Right lobe of liver (tissue), 4 donors: ENCODE results near the gene CEP164.

ENCODE experiments used
- POLR2A ChIP-seq: fragments of 450-650 bp; IDR thresholded peaks from one replicate; pipeline ENCODE4 v1.6.1; 2017; ENCODE audit warnings: antibody characterized with exemption, mild to moderate bottlenecking
- TF ChIP-seq, protein P1 (sequence below), 4 donors: fragments of 200-600 bp in 3 of 4; fragments of 450-650 bp in 1 of 4; IDR thresholded peaks; one replicate each; pipeline versions ENCODE4 v1.5.1 to v1.8.0; 2016 to 2022; ENCODE audit warnings: antibody characterized with exemption in 4 of 4, mild to moderate bottlenecking in 2 of 4
- donor health status: DM: no; HTN: no; CAD: no.
- donor health status: DM: no; HTN: no; CAD: no.
- donor health status: DM: no; HTN: yes; CAD: no.

DNA sequence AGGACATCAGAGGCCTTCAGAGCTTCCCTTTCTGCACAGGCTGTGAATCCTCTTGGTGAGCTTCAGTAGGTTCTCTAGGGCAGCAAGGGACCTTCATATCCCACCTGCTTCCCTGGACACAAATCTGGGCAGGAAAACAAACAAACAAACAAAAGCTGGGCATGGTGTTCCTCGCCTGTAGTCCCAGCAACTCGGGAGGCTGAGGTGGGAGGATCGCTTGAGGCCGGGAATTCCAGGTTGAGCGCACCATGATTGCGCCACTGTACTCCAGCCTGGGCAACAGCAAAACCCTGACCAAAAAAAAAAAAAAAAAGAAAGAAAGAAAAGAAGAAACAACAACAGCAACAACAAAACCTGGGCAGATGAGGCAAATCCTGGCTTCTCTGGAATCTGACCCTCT lies 92.9 kb downstream of the CEP164 start:
- TF ChIP-seq, protein P1, sequence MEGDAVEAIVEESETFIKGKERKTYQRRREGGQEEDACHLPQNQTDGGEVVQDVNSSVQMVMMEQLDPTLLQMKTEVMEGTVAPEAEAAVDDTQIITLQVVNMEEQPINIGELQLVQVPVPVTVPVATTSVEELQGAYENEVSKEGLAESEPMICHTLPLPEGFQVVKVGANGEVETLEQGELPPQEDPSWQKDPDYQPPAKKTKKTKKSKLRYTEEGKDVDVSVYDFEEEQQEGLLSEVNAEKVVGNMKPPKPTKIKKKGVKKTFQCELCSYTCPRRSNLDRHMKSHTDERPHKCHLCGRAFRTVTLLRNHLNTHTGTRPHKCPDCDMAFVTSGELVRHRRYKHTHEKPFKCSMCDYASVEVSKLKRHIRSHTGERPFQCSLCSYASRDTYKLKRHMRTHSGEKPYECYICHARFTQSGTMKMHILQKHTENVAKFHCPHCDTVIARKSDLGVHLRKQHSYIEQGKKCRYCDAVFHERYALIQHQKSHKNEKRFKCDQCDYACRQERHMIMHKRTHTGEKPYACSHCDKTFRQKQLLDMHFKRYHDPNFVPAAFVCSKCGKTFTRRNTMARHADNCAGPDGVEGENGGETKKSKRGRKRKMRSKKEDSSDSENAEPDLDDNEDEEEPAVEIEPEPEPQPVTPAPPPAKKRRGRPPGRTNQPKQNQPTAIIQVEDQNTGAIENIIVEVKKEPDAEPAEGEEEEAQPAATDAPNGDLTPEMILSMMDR (IDR thresholded peaks at IDR 0.05): no peak
- TF ChIP-seq POLR2A: no peak
